A673 (cell line): ENCODE results near the gene C19orf81. TPM values are rescaled to one million over a fixed set of nuclear protein-coding genes. Genes with fewer than 3 reads are reported as not detected.

Experiments used
- BruUV-seq: library from RNA; stranded (reverse); fragments of 400-500 nt; replicated peaks from 2 replicates; lab custom pipeline; 2021; lab: Mats Ljungman, UMichigan
- CTCF ChIA-PET: fragments of 300-600 bp; sonication (Branson Sonifier 250); formaldehyde crosslinking; loops from one replicate; lab custom pipeline; 2022; ENCODE audit warnings: antibody characterized with exemption; lab: Charles Lee
- POLR2A ChIA-PET: fragments of 300-600 bp; sonication (Branson Sonifier 250); formaldehyde crosslinking; loops from one replicate; lab custom pipeline; 2022; ENCODE audit warnings: antibody characterized with exemption; ENCODE audit not compliant: low non-redundant PET; lab: Charles Lee
- DNase-seq: peaks from one replicate; pipeline ENCODE4 v3.0.0-alpha.2; 2015; ENCODE audit warnings: low spot score
- H3K27ac ChIP-seq: fragments of 200-600 bp; sonication (generic); 2 replicates; pipeline ENCODE4 v1.5.1; 2016; ENCODE audit warnings: mixed run types, low read depth, mild to moderate bottlenecking, mixed read lengths, antibody characterized with exemption, low read length; ENCODE audit not compliant: poor library complexity, severe bottlenecking
- H3K27me3 ChIP-seq: fragments of 200-600 bp; sonication (generic); replicated peaks from 2 replicates; pipeline ENCODE4 v1.6.1; 2017; ENCODE audit warnings: mixed run types, low read depth, mild to moderate bottlenecking, mixed read lengths, antibody characterized with exemption, low read length; ENCODE audit not compliant: insufficient read depth, poor library complexity
- H3K36me3 ChIP-seq: fragments of 200-600 bp; sonication (generic); 2 replicates; pipeline ENCODE4 v1.6.1; 2016; ENCODE audit warnings: mixed run types, mild to moderate bottlenecking, mixed read lengths, antibody characterized with exemption, low read length; ENCODE audit not compliant: insufficient read depth, poor library complexity, severe bottlenecking
- H3K4me1 ChIP-seq: fragments of 200-600 bp; sonication (generic); 2 replicates; pipeline ENCODE4 v1.6.1; 2017; ENCODE audit warnings: mixed run types, mild to moderate bottlenecking, mixed read lengths, antibody characterized with exemption, low read length; ENCODE audit not compliant: insufficient read depth, poor library complexity, severe bottlenecking
- H3K4me3 ChIP-seq: fragments of 200-600 bp; sonication (generic); 2 replicates; pipeline ENCODE4 v1.5.1; 2016; ENCODE audit warnings: low read depth, mixed run types, mild to moderate bottlenecking, mixed read lengths, low read length; ENCODE audit not compliant: poor library complexity, severe bottlenecking
- H3K9me3 ChIP-seq: fragments of 200-600 bp; sonication (generic); 2 replicates; pipeline ENCODE4 v1.6.1; 2016; ENCODE audit warnings: mixed run types, low read depth, mild to moderate bottlenecking, mixed read lengths, antibody characterized with exemption, low read length; ENCODE audit not compliant: poor library complexity, severe bottlenecking
- CTCF ChIP-seq: fragments of 300-800, 200-600 bp; sonication (generic); conservative IDR thresholded peaks from 2 replicates; pipeline ENCODE4 v1.5.1; 2017; ENCODE audit warnings: low read depth, mild to moderate bottlenecking, antibody characterized with exemption, low read length, moderate library complexity, mixed read lengths
- EZH2 ChIP-seq: fragments of 200-600 bp; sonication (generic); IDR thresholded peaks from 2 replicates; pipeline ENCODE4 v1.6.1; 2017; ENCODE audit warnings: borderline replicate concordance, low read depth, mild to moderate bottlenecking, mixed read lengths, antibody characterized with exemption, low read length; ENCODE audit not compliant: poor library complexity, severe bottlenecking
- intact Hi-C: fragments of 100-400 bp; cut with micrococcal nuclease; formaldehyde crosslinking; loops from one replicate; pipeline ENCODE4 v1.10.0; 2022; ENCODE audit not compliant: unreplicated experiment
- total RNA-seq: library from RNA; stranded (reverse); gene quantifications from 2 replicates; pipeline ENCODE4 v1.2.3, GENCODE V29; 2021

The C19orf81 gene
- total RNA-seq, 1 experiment from 2014 or later, result 6.2 TPM

DNA sequence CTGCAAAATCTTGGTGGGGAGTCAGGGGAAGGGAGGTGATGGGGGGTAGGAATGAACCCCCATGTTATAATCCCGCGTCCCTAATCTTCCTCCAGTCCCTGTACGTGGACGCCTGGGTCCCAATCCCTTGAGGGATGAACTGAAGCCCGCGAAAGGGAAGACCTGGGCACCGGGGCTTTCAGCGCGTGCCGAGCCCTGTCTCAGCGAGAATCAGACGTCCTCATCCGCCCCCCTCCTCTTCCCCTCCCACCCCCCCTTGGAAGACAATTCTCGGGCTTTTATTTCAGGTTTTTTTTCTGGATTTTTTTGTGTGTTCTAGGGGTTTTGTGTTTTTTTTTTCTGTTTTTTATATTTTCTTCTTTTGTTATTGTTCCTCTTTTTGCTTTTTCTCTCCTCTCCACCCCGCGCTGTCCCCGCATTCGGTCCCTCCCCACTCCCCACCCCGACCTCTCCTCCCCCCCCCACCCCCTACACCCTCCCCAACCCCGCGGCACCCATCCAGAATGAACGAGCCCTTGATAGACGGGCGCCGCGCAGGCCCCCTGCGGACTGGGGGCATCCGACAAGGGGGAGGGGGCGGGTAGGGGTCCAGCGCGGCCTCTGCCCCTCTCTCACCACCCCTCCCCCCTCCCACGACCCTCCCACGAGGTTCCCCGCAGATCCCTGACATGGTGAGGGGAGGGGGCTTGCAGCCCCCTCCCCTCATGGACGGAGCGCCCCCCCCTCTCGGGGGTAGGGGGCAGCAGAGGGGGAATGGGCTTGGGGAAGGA is 10.3 kb downstream of the C19orf81 start:
- intact Hi-C loops, result no loop called here
- peak overlapping the region; percentile 64 for H3K4me3 ChIP-seq
- H3K36me3 ChIP-seq, result no peaks in the 10 kb centered on the region
- TF ChIP-seq EZH2 (no peak), CTCF (no peak)
- ChIA-PET CTCF (interaction anchor here (1.0 kb wide), 1 partner anchor 10 kb away, joined by 4 read pairs; no protein-coding TSS in a partner anchor), POLR2A (no interaction called here)
- H3K27me3 ChIP-seq, result no peaks in the 10 kb centered on the region
- no peaks in the 10 kb centered on the region for H3K9me3 ChIP-seq
- no peak overlapping the region for H3K27ac ChIP-seq
- no peak for DNase-seq
- no TSS peak for BruUV-seq
- H3K4me1 ChIP-seq, result peaks cover 11% of the 10 kb centered on the region

DNA sequence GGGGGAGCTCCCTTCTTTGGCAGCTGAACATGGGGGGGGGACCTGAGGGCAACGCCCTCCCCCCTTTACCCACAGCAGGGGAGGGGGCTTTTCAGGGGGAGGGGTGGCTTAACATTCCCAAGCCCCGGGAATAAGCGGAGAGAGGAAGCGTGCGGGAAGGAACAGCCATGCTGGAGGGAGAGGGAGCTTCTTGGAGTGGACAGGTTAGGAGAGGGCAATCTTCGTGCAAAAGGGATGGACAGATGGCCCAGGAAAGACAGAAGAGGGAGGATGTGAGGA is 10.8 kb downstream of the C19orf81 start:
- DNase-seq, result no peak
- ChIA-PET CTCF (interaction anchor here (0.7 to 1.0 kb wide), 2 partner anchors 9 to 52 kb away, joined by 3 to 4 read pairs; no protein-coding TSS in a partner anchor), POLR2A (interaction anchor here (0.6 to 0.7 kb wide), 2 partner anchors 69 to 151 kb away, joined by 3 read pairs; no protein-coding TSS in a partner anchor)
- peaks cover 11% of the 10 kb centered on the region for H3K4me1 ChIP-seq
- H3K9me3 ChIP-seq, result no peaks in the 10 kb centered on the region
- H3K36me3 ChIP-seq, result no peaks in the 10 kb centered on the region
- intact Hi-C loops, result no loop called here
- H3K27ac ChIP-seq, result no peak overlapping the region
- H3K27me3 ChIP-seq, result no peaks in the 10 kb centered on the region
- H3K4me3 ChIP-seq, result no peak overlapping the region
- TF ChIP-seq EZH2, result no peak
- TF ChIP-seq CTCF, result no peak
- no TSS peak for BruUV-seq

- ChIA-PET POLR2A (no interaction called here), CTCF (no interaction called here)
- Histone ChIP-seq H3K9me3 (no peaks in the 10 kb centered on the region), H3K27ac (no peak overlapping the region), H3K4me3 (no peak overlapping the region), H3K4me1 (peaks cover 11% of the 10 kb centered on the region), H3K27me3 (peaks cover 3% of the 10 kb centered on the region), H3K36me3 (no peaks in the 10 kb centered on the region)
- TF ChIP-seq EZH2 (no peak), CTCF (no peak)
- no peak for DNase-seq
- no TSS peak for BruUV-seq
- intact Hi-C loops, result no loop called here
Measured at GRCh38 chr19:50661023-50661422, 11.8 kb downstream of the C19orf81 start.
